Right lobe of liver (tissue), 6 donors: Measurements from ENCODE around the gene VPS35. TPM values are rescaled to one million over a fixed set of nuclear protein-coding genes. Genes with fewer than 3 reads are reported as not detected.

Experiments used
- ATAC-seq, 4 donors: fragments of 200-7000 bp; cut with Tn5 transposase; one replicate each; pipeline ENCODE4 v1.9.1; 2020; ENCODE audit warnings: mild to moderate bottlenecking in 4 of 4, moderate library complexity in 4 of 4
- DNase-seq, 3 donors: peaks; one replicate each; pipeline ENCODE4 v3.0.0-alpha.2; 2020
- H3K27ac ChIP-seq, 3 donors: fragments of 200-600 bp; one replicate each; pipeline ENCODE4 v1.8.0; 2022
- H3K27me3 ChIP-seq, 2 donors: fragments of 200-600 bp; one replicate each; pipeline ENCODE4 v1.8.0; 2022
- H3K36me3 ChIP-seq, 4 donors: fragments of 200-600 bp; sonication (generic) in 1 of 4; one replicate each; pipeline versions ENCODE4 v1.5.1 to v1.8.0; 2017 to 2022; ENCODE audit warnings: control low read depth in 1 of 4
- H3K4me1 ChIP-seq, 4 donors: fragments of 200-600 bp; sonication (generic) in 1 of 4; one replicate each; pipeline versions ENCODE4 v1.5.1 to v1.8.0; 2017 to 2022; ENCODE audit warnings: control low read depth in 1 of 4
- H3K4me3 ChIP-seq, 3 donors: fragments of 200-600 bp; one replicate each; pipeline ENCODE4 v1.8.0; 2022
- H3K9me3 ChIP-seq, 4 donors: fragments of 200-600 bp; sonication (generic) in 1 of 4; one replicate each; pipeline versions ENCODE4 v1.5.1 to v1.8.0; 2017 to 2022; ENCODE audit warnings: control low read depth in 1 of 4
- CTCF ChIP-seq, 4 donors: fragments of 200-600 bp in 3 of 4; fragments of 450-650 bp in 1 of 4; IDR thresholded peaks; one replicate each; pipeline versions ENCODE4 v1.5.1 to v1.8.0; 2016 to 2022; ENCODE audit warnings: antibody characterized with exemption in 4 of 4, mild to moderate bottlenecking in 2 of 4
- POLR2A ChIP-seq: fragments of 450-650 bp; IDR thresholded peaks from one replicate; pipeline ENCODE4 v1.6.1; 2017; ENCODE audit warnings: antibody characterized with exemption, mild to moderate bottlenecking
- WGBS: methylation state at CpG from one replicate; pipeline ENCODE4 v1.1.6; 2018; ENCODE audit warnings: low coverage, low lambda C conversion rate; ENCODE audit not compliant: insufficient coverage; ENCODE audit errors: missing lambda C conversion rate; 5-methylcytosine and 5-hydroxymethylcytosine counted together
- intact Hi-C, 2 donors: fragments of 100-400 bp; cut with DNase I; formaldehyde crosslinking; loops; one replicate each; pipeline versions ENCODE4 v1.11.2 to v1.14.1; 2022
- total RNA-seq, 6 experiments: library from RNA; depleted of rRNA in 2 of 6; stranded (reverse); fragments of >200 nt in 2 of 6; fragmentation: NEBNext Ultra II Directional in 3 of 6; extraction: Animal tissue kit (Norgen Biotek cat#: 25700) in 3 of 6; gene quantifications; one replicate each; pipeline versions ENCODE4 v1.1.0 to v1.2.4, GENCODE V29; 2016 to 2023
- donor health status: DM: no; HTN: yes; CAD: no.
- donor health status: DM: no; HTN: no; CAD: no.
- donor health status: DM: no; HTN: no; CAD: no.
- donor health status: DM: no; HTN: yes; CAD: no.
- donor health status: DM: no; HTN: yes; CAD: no.

Gene VPS35
- total RNA-seq, 6 experiments from 2014 or later, result 18.0 to 36.5 (median 28.9) TPM

- Histone ChIP-seq H3K4me1 (no peaks in the 10 kb centered on the region), H3K27ac (no peak overlapping the region), H3K27me3 (no peaks in the 10 kb centered on the region), H3K4me3 (no peak overlapping the region), H3K9me3 (no peaks in the 10 kb centered on the region), H3K36me3 (no peaks in the 10 kb centered on the region)
- WGBS, result 100% methylated on average over 1 of the region's 4 CpGs
- ATAC-seq (no peak), DNase-seq (no peak)
- no peak for TF ChIP-seq POLR2A
- no peak for TF ChIP-seq CTCF (IDR thresholded peaks at IDR 0.05)
- intact Hi-C loops, result no loop called here
Measured at GRCh38 chr16:46732561-46732960, 43.6 kb upstream of the VPS35 start.

GRCh38 chr16:46731691-46732555, 42.9 kb upstream of the VPS35 start:
- DNase-seq, result peak in 1 of 3 donors; percentile 31
- Histone ChIP-seq H3K9me3 (no peaks in the 10 kb centered on the region), H3K36me3 (no peaks in the 10 kb centered on the region), H3K27me3 (no peaks in the 10 kb centered on the region), H3K4me3 (no peak overlapping the region), H3K27ac (no peak overlapping the region), H3K4me1 (no peaks in the 10 kb centered on the region)
- TF ChIP-seq POLR2A, result no peak
- no peak for TF ChIP-seq CTCF (IDR thresholded peaks at IDR 0.05)
- intact Hi-C loops, result no loop called here
- WGBS, result 96% methylated on average over 7 of the region's 23 CpGs
- peak in 1 of 4 donors; percentile 6 for ATAC-seq

GRCh38 chr16:46730801-46731690, 42.1 kb upstream of the VPS35 start:
- no peaks in the 10 kb centered on the region for H3K27me3 ChIP-seq
- no peak for ATAC-seq
- TF ChIP-seq POLR2A (no peak), CTCF (IDR thresholded peaks at IDR 0.05) (no peak)
- no peaks in the 10 kb centered on the region for H3K36me3 ChIP-seq
- intact Hi-C loops, result no loop called here
- WGBS, result 81% methylated on average over 10 of the region's 17 CpGs
- H3K27ac ChIP-seq, result no peak overlapping the region
- no peaks in the 10 kb centered on the region for H3K4me1 ChIP-seq
- H3K4me3 ChIP-seq, result no peak overlapping the region
- peak in 1 of 3 donors; percentile 31 for DNase-seq
- H3K9me3 ChIP-seq, result no peaks in the 10 kb centered on the region

GRCh38 chr16:46730126-46730525, 41.1 kb upstream of the VPS35 start:
- H3K9me3 ChIP-seq, result no peaks in the 10 kb centered on the region
- 94% methylated on average over 6 of the region's 8 CpGs for WGBS

More at GRCh38 chr16:46730126-46730525, 41.1 kb upstream of the VPS35 start:
- Histone ChIP-seq H3K4me1 (no peaks in the 10 kb centered on the region), H3K27ac (no peak overlapping the region), H3K27me3 (no peaks in the 10 kb centered on the region), H3K36me3 (no peaks in the 10 kb centered on the region), H3K4me3 (no peak overlapping the region)
- TF ChIP-seq POLR2A (no peak), CTCF (IDR thresholded peaks at IDR 0.05) (no peak)
- peak in 1 of 4 donors; percentile 8 for ATAC-seq
- no peak for DNase-seq
- intact Hi-C loops, result no loop called here
